HG02610 (cell line): ENCODE measurements around the gene NTRK1.
A peak's percentile ranks its signal among the peaks of the same experiment; 100 is the strongest.

Experiments
- ATAC-seq: cut with Tn5 transposase; IDR thresholded peaks from one replicate; pipeline ENCODE4 v1.9.1; 2021; ENCODE audit warnings: mild to moderate bottlenecking, moderate library complexity; ENCODE audit not compliant: unreplicated experiment

The NTRK1 gene

GRCh38 chr1:156877433-156878170, 16.9 kb downstream of the NTRK1 start:
- no peak for ATAC-seq

GRCh38 chr1:156879876-156880275, 19.2 kb downstream of the NTRK1 start:
- no peak for ATAC-seq

- no peak for ATAC-seq
These were observed 19.8 kb downstream of the NTRK1 start for GRCh38 chr1:156880473-156880872.

GRCh38 chr1:156881101-156881500, 20.4 kb downstream of the NTRK1 start:
- no peak for ATAC-seq

GRCh38 chr1:156881663-156882062, 21.0 kb downstream of the NTRK1 start:
- ATAC-seq = no peak

- ATAC-seq = no peak
These were observed 21.9 kb downstream of the NTRK1 start for GRCh38 chr1:156882543-156882942.

- ATAC-seq = no peak
These were observed 23.3 kb downstream of the NTRK1 start for GRCh38 chr1:156883919-156884318.

GRCh38 chr1:156884560-156885184, 24.0 kb downstream of the NTRK1 start:
- ATAC-seq = no peak

GRCh38 chr1:156885314-156885713, 24.6 kb downstream of the NTRK1 start:
- no peak for ATAC-seq

GRCh38 chr1:156885880-156886355, 25.3 kb downstream of the NTRK1 start:
- no peak for ATAC-seq

- ATAC-seq = no peak
These were observed 26.1 kb downstream of the NTRK1 start for GRCh38 chr1:156886583-156887281.

GRCh38 chr1:156887317-156887716, 26.7 kb downstream of the NTRK1 start:
- ATAC-seq = no peak

- no peak for ATAC-seq
These were observed 27.1 kb downstream of the NTRK1 start for GRCh38 chr1:156887734-156888133.

- no peak for ATAC-seq
These were observed 29.3 kb downstream of the NTRK1 start for GRCh38 chr1:156889802-156890580.

GRCh38 chr1:156892190-156893047, 31.8 kb downstream of the NTRK1 start:
- peak; percentile 69 for ATAC-seq

GRCh38 chr1:156893048-156893953, 32.6 kb downstream of the NTRK1 start, which contains the start of gene PEAR1:
PEAR1 (plus strand) TSS chr1:156893718; CDS start chr1:156903927, 10,209 bp downstream.
- no peak for ATAC-seq

- ATAC-seq = no peak
These were observed 33.3 kb downstream of the NTRK1 start for GRCh38 chr1:156894001-156894400.

- ATAC-seq = no peak
These were observed 34.2 kb downstream of the NTRK1 start for GRCh38 chr1:156894711-156895454.
